SK-N-SH (cell line): ENCODE measurements around the gene SLC8A1. TPM values are rescaled to one million over a fixed set of nuclear protein-coding genes. Genes with fewer than 3 reads are reported as not detected.

Experiments used
- CTCF ChIA-PET: fragments of 300-600, 350-600 bp; formaldehyde crosslinking; extraction: SDS; loops from one replicate; lab custom pipeline; 2021; lab: Yijun Ruan, JAX
- POLR2A ChIA-PET: fragments of 350-600 bp; sonication (Branson Sonifier 250); formaldehyde crosslinking; extraction: SDS; loops from one replicate; lab custom pipeline; 2020; ENCODE audit warnings: antibody characterized with exemption, inconsistent platforms; lab: Yijun Ruan, JAX
- DNase-seq: peaks from one replicate; pipeline ENCODE4 v3.0.0; 2012
- H2AFZ ChIP-seq: fragments of 200-600 bp; sonication (generic); 2 replicates; pipeline ENCODE4 v1.8.1; 2016; ENCODE audit warnings: antibody characterized with exemption, mild to moderate bottlenecking, low read depth
- H3F3A ChIP-seq: fragments of 200-600 bp; sonication (generic); replicated peaks from 2 replicates; pipeline ENCODE3; 2016; ENCODE audit warnings: antibody characterized with exemption, mild to moderate bottlenecking; ENCODE audit not compliant: insufficient read depth
- H3K27ac ChIP-seq, 2 experiments: fragments of 200-500 bp in 1 of 2; fragments of 200-600 bp in 1 of 2; sonication (Bioruptor generic) in 1 of 2; sonication (generic), shearing (Covaris generic) in 1 of 2; 2 replicates each; pipeline versions ENCODE4 v1.5.1 to v1.6.1; 2014 to 2016; ENCODE audit warnings: low read depth in 2 of 2, inconsistent platforms in 1 of 2, low read length in 1 of 2, mild to moderate bottlenecking in 1 of 2, mixed read lengths in 1 of 2
- H3K27me3 ChIP-seq: fragments of 200-600 bp; sonication (generic), shearing (Covaris generic); 2 replicates; pipeline ENCODE4 v1.6.1; 2016; ENCODE audit warnings: mixed run types; ENCODE audit not compliant: insufficient read depth
- H3K36me3 ChIP-seq, 2 experiments: fragments of 200-500 bp in 1 of 2; fragments of 200-600 bp in 1 of 2; sonication (Bioruptor generic) in 1 of 2; sonication (generic) in 1 of 2; replicated peaks in 1 of 2; 2 replicates each; pipeline versions ENCODE3 to v1.5.1; 2014 to 2016; ENCODE audit warnings: low read length in 1 of 2, mild to moderate bottlenecking in 1 of 2; ENCODE audit not compliant: insufficient read depth in 2 of 2, control insufficient read depth in 1 of 2
- H3K4me1 ChIP-seq, 2 experiments: fragments of 200-500 bp in 1 of 2; fragments of 200-600 bp in 1 of 2; sonication (Bioruptor generic) in 1 of 2; sonication (generic), shearing (Covaris generic) in 1 of 2; 2 replicates each; pipeline versions ENCODE4 v1.5.1 to v1.6.1; 2014 to 2016; ENCODE audit warnings: low read depth in 1 of 2, low read length in 1 of 2, mixed run types in 1 of 2; ENCODE audit not compliant: insufficient read depth in 2 of 2, control insufficient read depth in 1 of 2
- H3K4me2 ChIP-seq: fragments of 200-600 bp; sonication (generic), shearing (Covaris generic); 2 replicates; pipeline ENCODE4 v1.6.1; 2017; ENCODE audit warnings: mixed run types
- H3K4me3 ChIP-seq, 2 experiments: fragments of 200-500 bp in 1 of 2; fragments of 200-600 bp in 1 of 2; sonication (Bioruptor generic) in 1 of 2; sonication (generic), shearing (Covaris generic) in 1 of 2; 2 replicates each; pipeline versions ENCODE4 v1.5.1 to v1.8.1; 2014 to 2016; ENCODE audit warnings: low read depth in 2 of 2, inconsistent platforms in 1 of 2, low read length in 1 of 2, mild to moderate bottlenecking in 1 of 2, mixed read lengths in 1 of 2, moderate library complexity in 1 of 2
- H3K79me2 ChIP-seq: fragments of 200-600 bp; sonication (generic); 2 replicates; pipeline ENCODE4 v1.8.1; 2017; ENCODE audit warnings: mild to moderate bottlenecking; ENCODE audit not compliant: insufficient read depth
- H3K9ac ChIP-seq: fragments of 200-600 bp; sonication (generic); 2 replicates; pipeline ENCODE4 v1.6.1; 2017; ENCODE audit warnings: mixed run types
- H3K9me2 ChIP-seq: fragments of 200-600 bp; sonication (generic); 2 replicates; pipeline ENCODE4 v1.6.1; 2017; ENCODE audit warnings: mixed run types
- H3K9me3 ChIP-seq: fragments of 200-600 bp; sonication (generic); 2 replicates; pipeline ENCODE4 v1.6.1; 2017; ENCODE audit warnings: mixed run types, mild to moderate bottlenecking, moderate library complexity
- H4K20me1 ChIP-seq: fragments of 200-600 bp; sonication (generic); 2 replicates; pipeline ENCODE4 v1.6.1; 2017; ENCODE audit warnings: mild to moderate bottlenecking, mixed run types; ENCODE audit not compliant: insufficient read depth
- CTCF ChIP-seq: fragments of 200-600 bp; sonication (generic); IDR thresholded peaks from 2 replicates; pipeline ENCODE4 v1.6.1; 2017; ENCODE audit warnings: antibody characterized with exemption, mild to moderate bottlenecking, moderate library complexity
- ELF1 ChIP-seq: IDR thresholded peaks from 2 replicates; pipeline ENCODE4 v1.4.0; 2012
- EP300 ChIP-seq, 2 experiments: IDR thresholded peaks; 2 replicates each; pipeline versions ENCODE4 v1.4.0 to v1.6.1; 2012; ENCODE audit warnings: borderline replicate concordance in 1 of 2, low read depth in 1 of 2, low read length in 1 of 2
- FOSL2 ChIP-seq: IDR thresholded peaks from 2 replicates; pipeline ENCODE4 v1.4.0; 2012; ENCODE audit warnings: low read depth, mild to moderate bottlenecking, moderate library complexity, borderline replicate concordance
- FOXJ3 ChIP-seq: sonication (generic); formaldehyde crosslinking; IDR thresholded peaks from 2 replicates; pipeline ENCODE4 v1.5.1; 2020; ENCODE audit warnings: mild to moderate bottlenecking, missing genetic modification reagents
- FOXM1 ChIP-seq: IDR thresholded peaks from 2 replicates; pipeline ENCODE4 v1.4.0; 2012; ENCODE audit warnings: low read depth, mild to moderate bottlenecking
- GABPA ChIP-seq: IDR thresholded peaks from 2 replicates; pipeline ENCODE4 v1.4.0; 2012; ENCODE audit warnings: low read depth, mild to moderate bottlenecking
- GATA2 ChIP-seq: sonication (generic); formaldehyde crosslinking; IDR thresholded peaks from 2 replicates; pipeline ENCODE4 v1.5.0; 2020; ENCODE audit warnings: mild to moderate bottlenecking, missing genetic modification reagents
- JUND ChIP-seq: IDR thresholded peaks from 2 replicates; pipeline ENCODE4 v1.4.0; 2012
- MXI1 ChIP-seq: IDR thresholded peaks from 2 replicates; pipeline ENCODE4 v1.6.1; 2012; ENCODE audit warnings: mild to moderate bottlenecking, low read depth, low read length, improper control_type of control experiment
- NFIC ChIP-seq: IDR thresholded peaks from 2 replicates; pipeline ENCODE4 v1.4.0; 2012; ENCODE audit warnings: borderline replicate concordance
- NRF1 ChIP-seq: IDR thresholded peaks from 2 replicates; pipeline ENCODE4 v1.6.1; 2012; ENCODE audit warnings: low read depth, mild to moderate bottlenecking, low read length
- POLR2AphosphoS5 ChIP-seq: IDR thresholded peaks from 2 replicates; pipeline ENCODE4 v1.6.1; 2012; ENCODE audit warnings: low read depth, low read length
- RCOR1 ChIP-seq: fragments of 150-350 bp; IDR thresholded peaks from 2 replicates; pipeline ENCODE4 v1.6.1; 2017; ENCODE audit warnings: antibody characterized with exemption, low read length
- RXRA ChIP-seq: IDR thresholded peaks from 2 replicates; pipeline ENCODE4 v1.4.0; 2012; ENCODE audit warnings: low read depth, mild to moderate bottlenecking, borderline replicate concordance
- SMC3 ChIP-seq: IDR thresholded peaks from 2 replicates; pipeline ENCODE4 v1.6.1; 2012; ENCODE audit warnings: low read depth, low read length, improper control_type of control experiment
- TAF1 ChIP-seq: IDR thresholded peaks from 2 replicates; pipeline ENCODE4 v1.6.1; 2012; ENCODE audit warnings: low read depth, mild to moderate bottlenecking, low read length, moderate library complexity, borderline replicate concordance
- USF1 ChIP-seq: IDR thresholded peaks from 2 replicates; pipeline ENCODE4 v1.4.0; 2012; ENCODE audit warnings: low read depth, borderline replicate concordance
- USF2 ChIP-seq: fragments of 150-350 bp; IDR thresholded peaks from 2 replicates; pipeline ENCODE4 v1.6.1; 2017; ENCODE audit warnings: antibody characterized with exemption, low read length, low read depth, borderline replicate concordance
- YY1 ChIP-seq: IDR thresholded peaks from 2 replicates; pipeline ENCODE4 v1.4.0; 2012; ENCODE audit warnings: low read depth, mild to moderate bottlenecking
- WGBS: methylation state at CpG from one replicate; pipeline ENCODE4 v1.1.6; 2017; ENCODE audit warnings: low lambda C conversion rate; 5-methylcytosine and 5-hydroxymethylcytosine counted together
- polyA plus RNA-seq, 3 experiments: library from polyadenylated mRNA; depleted of rRNA; stranded (reverse); fragments of >200 nt; gene quantifications; 2 replicates each; pipeline ENCODE4 v1.2.3, GENCODE V29; 2012
- TF ChIP-seq, protein P1 (sequence below): IDR thresholded peaks from 2 replicates; pipeline ENCODE4; 2012
- TF ChIP-seq, protein P2 (sequence below): IDR thresholded peaks from 2 replicates; pipeline ENCODE4 v1.4.0; 2012; ENCODE audit warnings: low read depth
- TF ChIP-seq, protein P3 (sequence below): IDR thresholded peaks from 2 replicates; pipeline ENCODE4 v1.4.0; 2012; ENCODE audit warnings: low read depth, borderline replicate concordance
- TF ChIP-seq, protein P4 (sequence below): IDR thresholded peaks from 2 replicates; pipeline ENCODE4 v1.6.1; 2012; ENCODE audit warnings: mild to moderate bottlenecking, low read depth, low read length, moderate library complexity

The SLC8A1 gene
- polyA plus RNA-seq, 1 of the 3 experiments (the other 2 are of a cell fraction): 3.2 TPM

DNA sequence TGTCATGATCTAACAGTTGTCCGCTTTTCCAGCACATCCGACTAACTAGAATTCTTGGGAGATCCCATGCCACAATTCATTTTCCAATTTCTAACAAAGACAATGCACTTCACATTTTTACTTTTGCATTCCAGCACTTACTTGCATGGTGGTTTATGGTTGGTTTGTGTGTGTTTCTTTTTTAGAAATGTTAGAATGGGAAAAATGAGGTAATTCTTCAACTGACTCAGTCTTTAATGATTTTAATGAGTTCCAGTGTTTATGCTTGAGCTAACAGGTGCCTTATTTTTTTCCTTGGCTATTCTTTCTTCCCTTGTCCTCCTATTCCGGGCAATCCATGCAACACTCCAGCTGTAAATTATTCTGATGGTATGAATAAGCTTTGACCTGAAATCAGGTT is 46.4 kb downstream of the SLC8A1 start:
- ChIA-PET POLR2A (no interaction called here), CTCF (interaction anchor here (0.8 to 2.0 kb wide), 4 partner anchors 10 to 45 kb away, joined by 3 to 5 read pairs (median 4); no protein-coding TSS in a partner anchor)
- 40% methylated on average over 3 of the region's 3 CpGs for WGBS
- Histone ChIP-seq H3K4me3 (no peak overlapping the region), H3K36me3 (no peaks in the 10 kb centered on the region), H3K9me2 (no peaks in the 10 kb centered on the region), H4K20me1 (no peaks in the 10 kb centered on the region), H3K4me1 (peaks cover 0 to 28% of the 10 kb centered on the region in 2 experiments; a peak in 3 of 4 replicates), H2AFZ (no peak overlapping the region), H3K4me2 (no peak overlapping the region), H3K79me2 (no peaks in the 10 kb centered on the region; the same call in 1 of the 2 replicates), H3K9me3 (no peaks in the 10 kb centered on the region), H3F3A (peaks cover 25% of the 10 kb centered on the region), H3K27me3 (no peaks in the 10 kb centered on the region), H3K27ac (peak overlapping the region; percentile 37 to 60; a peak in 3 of 4 replicates), H3K9ac (no peak overlapping the region)
- DNase-seq: no peak
- no peak for TF ChIP-seq MXI1
- TF ChIP-seq NRF1: no peak
- no peak for TF ChIP-seq YY1
- no peak for TF ChIP-seq RCOR1
- TF ChIP-seq FOXJ3 (CRISPR knock-in tag): no peak
- TF ChIP-seq, protein P1, sequence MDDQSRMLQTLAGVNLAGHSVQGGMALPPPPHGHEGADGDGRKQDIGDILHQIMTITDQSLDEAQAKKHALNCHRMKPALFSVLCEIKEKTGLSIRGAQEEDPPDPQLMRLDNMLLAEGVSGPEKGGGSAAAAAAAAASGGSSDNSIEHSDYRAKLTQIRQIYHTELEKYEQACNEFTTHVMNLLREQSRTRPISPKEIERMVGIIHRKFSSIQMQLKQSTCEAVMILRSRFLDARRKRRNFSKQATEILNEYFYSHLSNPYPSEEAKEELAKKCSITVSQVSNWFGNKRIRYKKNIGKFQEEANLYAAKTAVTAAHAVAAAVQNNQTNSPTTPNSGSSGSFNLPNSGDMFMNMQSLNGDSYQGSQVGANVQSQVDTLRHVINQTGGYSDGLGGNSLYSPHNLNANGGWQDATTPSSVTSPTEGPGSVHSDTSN: peak; percentile 89
- peak; percentile 71; the same call in 1 of the 2 replicates for TF ChIP-seq NFIC
- TF ChIP-seq, protein P2, sequence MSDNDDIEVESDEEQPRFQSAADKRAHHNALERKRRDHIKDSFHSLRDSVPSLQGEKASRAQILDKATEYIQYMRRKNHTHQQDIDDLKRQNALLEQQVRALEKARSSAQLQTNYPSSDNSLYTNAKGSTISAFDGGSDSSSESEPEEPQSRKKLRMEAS: peak; percentile 64; the same call in 1 of the 2 replicates
- TF ChIP-seq GATA2 (CRISPR knock-in tag): no peak
- peak; percentile 82; the same call in 1 of the 2 replicates for TF ChIP-seq POLR2AphosphoS5
- TF ChIP-seq JUND: peak; percentile 91
- peak; percentile 76 for TF ChIP-seq FOSL2
- no peak for TF ChIP-seq USF2
- peak; percentile 53; the same call in 1 of the 2 replicates for TF ChIP-seq RXRA
- TF ChIP-seq SMC3: no peak
- TF ChIP-seq, protein P3, sequence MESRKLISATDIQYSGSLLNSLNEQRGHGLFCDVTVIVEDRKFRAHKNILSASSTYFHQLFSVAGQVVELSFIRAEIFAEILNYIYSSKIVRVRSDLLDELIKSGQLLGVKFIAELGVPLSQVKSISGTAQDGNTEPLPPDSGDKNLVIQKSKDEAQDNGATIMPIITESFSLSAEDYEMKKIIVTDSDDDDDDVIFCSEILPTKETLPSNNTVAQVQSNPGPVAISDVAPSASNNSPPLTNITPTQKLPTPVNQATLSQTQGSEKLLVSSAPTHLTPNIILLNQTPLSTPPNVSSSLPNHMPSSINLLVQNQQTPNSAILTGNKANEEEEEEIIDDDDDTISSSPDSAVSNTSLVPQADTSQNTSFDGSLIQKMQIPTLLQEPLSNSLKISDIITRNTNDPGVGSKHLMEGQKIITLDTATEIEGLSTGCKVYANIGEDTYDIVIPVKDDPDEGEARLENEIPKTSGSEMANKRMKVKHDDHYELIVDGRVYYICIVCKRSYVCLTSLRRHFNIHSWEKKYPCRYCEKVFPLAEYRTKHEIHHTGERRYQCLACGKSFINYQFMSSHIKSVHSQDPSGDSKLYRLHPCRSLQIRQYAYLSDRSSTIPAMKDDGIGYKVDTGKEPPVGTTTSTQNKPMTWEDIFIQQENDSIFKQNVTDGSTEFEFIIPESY: peak; percentile 41; the same call in 1 of the 2 replicates
- TF ChIP-seq, protein P4, sequence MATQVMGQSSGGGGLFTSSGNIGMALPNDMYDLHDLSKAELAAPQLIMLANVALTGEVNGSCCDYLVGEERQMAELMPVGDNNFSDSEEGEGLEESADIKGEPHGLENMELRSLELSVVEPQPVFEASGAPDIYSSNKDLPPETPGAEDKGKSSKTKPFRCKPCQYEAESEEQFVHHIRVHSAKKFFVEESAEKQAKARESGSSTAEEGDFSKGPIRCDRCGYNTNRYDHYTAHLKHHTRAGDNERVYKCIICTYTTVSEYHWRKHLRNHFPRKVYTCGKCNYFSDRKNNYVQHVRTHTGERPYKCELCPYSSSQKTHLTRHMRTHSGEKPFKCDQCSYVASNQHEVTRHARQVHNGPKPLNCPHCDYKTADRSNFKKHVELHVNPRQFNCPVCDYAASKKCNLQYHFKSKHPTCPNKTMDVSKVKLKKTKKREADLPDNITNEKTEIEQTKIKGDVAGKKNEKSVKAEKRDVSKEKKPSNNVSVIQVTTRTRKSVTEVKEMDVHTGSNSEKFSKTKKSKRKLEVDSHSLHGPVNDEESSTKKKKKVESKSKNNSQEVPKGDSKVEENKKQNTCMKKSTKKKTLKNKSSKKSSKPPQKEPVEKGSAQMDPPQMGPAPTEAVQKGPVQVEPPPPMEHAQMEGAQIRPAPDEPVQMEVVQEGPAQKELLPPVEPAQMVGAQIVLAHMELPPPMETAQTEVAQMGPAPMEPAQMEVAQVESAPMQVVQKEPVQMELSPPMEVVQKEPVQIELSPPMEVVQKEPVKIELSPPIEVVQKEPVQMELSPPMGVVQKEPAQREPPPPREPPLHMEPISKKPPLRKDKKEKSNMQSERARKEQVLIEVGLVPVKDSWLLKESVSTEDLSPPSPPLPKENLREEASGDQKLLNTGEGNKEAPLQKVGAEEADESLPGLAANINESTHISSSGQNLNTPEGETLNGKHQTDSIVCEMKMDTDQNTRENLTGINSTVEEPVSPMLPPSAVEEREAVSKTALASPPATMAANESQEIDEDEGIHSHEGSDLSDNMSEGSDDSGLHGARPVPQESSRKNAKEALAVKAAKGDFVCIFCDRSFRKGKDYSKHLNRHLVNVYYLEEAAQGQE: no peak
- TF ChIP-seq ELF1: no peak
- peak; percentile 86; the same call in 1 of the 2 replicates for TF ChIP-seq FOXM1
- no peak for TF ChIP-seq USF1
- TF ChIP-seq GABPA: no peak
- TF ChIP-seq CTCF: no peak
- no peak for TF ChIP-seq TAF1
- TF ChIP-seq EP300 (IDR thresholded peaks at IDR 0.05; ENCODE audit: borderline replicate concordance in 1 of 2, low read depth in 1 of 2, low read length in 1 of 2): peak; percentile 51 to 93; a peak in 3 of 4 replicates
